Measurements from ENCODE around the gene POLR3H.

DNA sequence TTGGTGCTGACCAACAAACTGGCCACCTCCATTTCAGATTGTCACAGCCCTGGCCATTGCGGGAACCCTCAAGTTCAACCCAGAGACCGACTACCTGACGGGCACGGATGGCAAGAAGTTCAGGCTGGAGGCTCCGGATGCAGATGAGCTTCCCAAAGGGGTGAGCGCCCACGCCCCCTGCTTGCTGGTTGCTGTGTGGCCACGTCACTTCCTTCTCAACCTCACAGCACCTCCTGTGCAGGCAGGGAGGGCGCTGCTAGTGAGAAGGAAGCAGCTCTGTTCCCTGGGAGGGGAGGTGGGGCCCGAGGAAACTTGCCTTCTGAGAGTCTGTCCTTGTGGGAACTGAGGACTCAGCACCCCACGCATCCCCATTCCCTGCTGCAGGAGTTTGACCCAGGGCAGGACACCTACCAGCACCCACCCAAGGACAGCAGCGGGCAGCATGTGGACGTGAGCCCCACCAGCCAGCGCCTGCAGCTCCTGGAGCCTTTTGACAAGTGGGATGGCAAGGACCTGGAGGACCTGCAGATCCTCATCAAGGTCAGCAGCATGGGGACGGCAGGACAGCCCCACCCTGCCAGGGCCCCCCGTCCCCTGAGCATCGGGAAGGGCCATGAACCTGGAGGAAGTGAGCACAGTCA, 19.3 kb downstream of the POLR3H start:
- TF ChIP-seq, protein P1, sequence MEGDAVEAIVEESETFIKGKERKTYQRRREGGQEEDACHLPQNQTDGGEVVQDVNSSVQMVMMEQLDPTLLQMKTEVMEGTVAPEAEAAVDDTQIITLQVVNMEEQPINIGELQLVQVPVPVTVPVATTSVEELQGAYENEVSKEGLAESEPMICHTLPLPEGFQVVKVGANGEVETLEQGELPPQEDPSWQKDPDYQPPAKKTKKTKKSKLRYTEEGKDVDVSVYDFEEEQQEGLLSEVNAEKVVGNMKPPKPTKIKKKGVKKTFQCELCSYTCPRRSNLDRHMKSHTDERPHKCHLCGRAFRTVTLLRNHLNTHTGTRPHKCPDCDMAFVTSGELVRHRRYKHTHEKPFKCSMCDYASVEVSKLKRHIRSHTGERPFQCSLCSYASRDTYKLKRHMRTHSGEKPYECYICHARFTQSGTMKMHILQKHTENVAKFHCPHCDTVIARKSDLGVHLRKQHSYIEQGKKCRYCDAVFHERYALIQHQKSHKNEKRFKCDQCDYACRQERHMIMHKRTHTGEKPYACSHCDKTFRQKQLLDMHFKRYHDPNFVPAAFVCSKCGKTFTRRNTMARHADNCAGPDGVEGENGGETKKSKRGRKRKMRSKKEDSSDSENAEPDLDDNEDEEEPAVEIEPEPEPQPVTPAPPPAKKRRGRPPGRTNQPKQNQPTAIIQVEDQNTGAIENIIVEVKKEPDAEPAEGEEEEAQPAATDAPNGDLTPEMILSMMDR (IDR thresholded peaks at IDR 0.05; ENCODE audit: insufficient read depth, low read depth, low read length) = no peak
- TF ChIP-seq EZH2 (IDR thresholded peaks at IDR 0.05; ENCODE audit: insufficient read depth, low read length) = no peak

Measured in astrocyte (in vitro differentiated cells and primary cell).